ENCODE measurements around the gene TBC1D22A. TPM values are rescaled to one million over a fixed set of nuclear protein-coding genes. Genes with fewer than 3 reads are reported as not detected.

TBC1D22A gene
- total RNA-seq, 1 donor from 2014 or later: 41.0 TPM

DNA sequence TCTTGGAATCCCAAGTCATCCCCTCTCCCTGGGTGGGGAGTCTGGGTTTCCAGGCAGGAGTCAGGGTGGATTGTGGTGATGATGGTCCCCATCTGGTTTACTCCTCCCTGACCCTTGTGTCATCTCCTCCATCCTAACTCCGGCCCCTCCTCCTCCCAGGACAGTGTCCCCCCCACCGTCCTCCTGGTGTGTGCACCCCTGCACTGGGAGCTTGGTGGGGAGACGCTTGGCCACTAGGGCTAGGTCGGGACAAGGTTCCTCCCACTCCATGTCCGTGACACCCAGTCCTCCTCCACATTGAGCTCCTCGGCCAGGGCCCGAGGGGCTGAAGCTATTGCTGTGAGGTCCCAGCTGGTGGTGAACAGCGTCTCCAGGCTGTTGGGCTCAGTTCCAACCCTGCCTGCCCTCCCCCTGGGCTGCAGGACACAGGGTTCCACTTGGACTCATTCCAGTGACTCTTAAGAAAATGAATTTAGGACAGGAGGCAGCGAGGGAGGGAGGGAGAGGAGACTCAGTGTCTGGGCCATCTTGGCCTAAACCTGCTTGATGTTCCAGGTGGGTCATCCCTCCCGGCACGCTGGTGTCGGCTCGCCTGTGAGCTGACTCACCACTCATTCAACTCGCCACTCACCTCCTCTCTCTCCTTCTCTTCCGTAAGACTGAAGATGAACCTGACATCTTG, 433.2 kb downstream of the TBC1D22A start:
- intact Hi-C loops (cut with micrococcal nuclease): no loop called here
- H3K36me3 Mint-ChIP-seq (ENCODE audit: low read depth): no peaks in the 10 kb centered on the region
- no peak for DNase-seq

GRCh38 chr22:47196166-47196849, 433.9 kb downstream of the TBC1D22A start:
- no peak for DNase-seq
- intact Hi-C loops (cut with micrococcal nuclease): no loop called here
- no peaks in the 10 kb centered on the region for H3K36me3 Mint-ChIP-seq (ENCODE audit: low read depth)
- no peaks in the 10 kb centered on the region for H3K4me1 Mint-ChIP-seq
- H3K9me3 Mint-ChIP-seq: no peaks in the 10 kb centered on the region
- no peaks in the 10 kb centered on the region for H3K27me3 Mint-ChIP-seq
- no peak overlapping the region for H3K4me3 Mint-ChIP-seq
- H3K27ac Mint-ChIP-seq: no peak overlapping the region

More for the DNA sequence above, 433.2 kb downstream of the TBC1D22A start:
- no peaks in the 10 kb centered on the region for H3K9me3 Mint-ChIP-seq
- no peaks in the 10 kb centered on the region for H3K4me1 Mint-ChIP-seq
- H3K4me3 Mint-ChIP-seq: no peak overlapping the region
- H3K27ac Mint-ChIP-seq: no peak overlapping the region
- no peaks in the 10 kb centered on the region for H3K27me3 Mint-ChIP-seq

GRCh38 chr22:47196881-47197772, 434.7 kb downstream of the TBC1D22A start:
- H3K27ac Mint-ChIP-seq: no peak overlapping the region
- no peak for DNase-seq
- H3K27me3 Mint-ChIP-seq: no peaks in the 10 kb centered on the region
- no peaks in the 10 kb centered on the region for H3K9me3 Mint-ChIP-seq
- intact Hi-C loops (cut with micrococcal nuclease): no loop called here
- H3K4me1 Mint-ChIP-seq: no peaks in the 10 kb centered on the region
- no peak overlapping the region for H3K4me3 Mint-ChIP-seq
- H3K36me3 Mint-ChIP-seq (ENCODE audit: low read depth): no peaks in the 10 kb centered on the region

GRCh38 chr22:47197773-47198500, 435.5 kb downstream of the TBC1D22A start:
- Mint-ChIP-seq H3K27ac (no peak overlapping the region), H3K4me3 (no peak overlapping the region), H3K36me3 (ENCODE audit: low read depth) (no peaks in the 10 kb centered on the region), H3K27me3 (no peaks in the 10 kb centered on the region), H3K4me1 (no peaks in the 10 kb centered on the region), H3K9me3 (no peaks in the 10 kb centered on the region)
- DNase-seq: no peak
- intact Hi-C loops (cut with micrococcal nuclease): no loop called here

DNA sequence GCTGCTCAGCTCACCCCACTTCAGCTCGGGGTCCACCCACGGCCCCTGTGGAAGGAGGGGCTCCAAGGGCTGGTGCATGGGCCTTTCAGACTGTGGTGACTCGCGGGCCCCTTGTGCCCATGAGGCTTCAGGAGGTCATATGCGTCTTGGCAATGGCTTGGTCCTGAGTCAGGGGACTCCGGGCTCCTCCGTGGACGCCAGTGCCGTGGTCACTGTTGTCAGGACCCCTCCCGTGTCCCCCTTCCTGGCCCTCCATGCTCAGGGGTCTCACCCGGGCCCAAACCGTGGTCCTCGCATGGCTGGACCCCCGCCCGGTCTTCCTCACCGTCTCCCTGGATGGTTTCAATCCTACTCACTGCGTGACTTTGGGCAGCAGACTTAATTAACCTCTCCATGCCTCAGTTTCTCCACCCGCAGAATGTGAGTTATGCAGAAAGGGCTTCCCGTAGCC, 436.4 kb downstream of the TBC1D22A start:
- H3K4me3 Mint-ChIP-seq: no peak overlapping the region
- no peaks in the 10 kb centered on the region for H3K9me3 Mint-ChIP-seq
- H3K27ac Mint-ChIP-seq: no peak overlapping the region
- H3K4me1 Mint-ChIP-seq: no peaks in the 10 kb centered on the region
- intact Hi-C loops (cut with micrococcal nuclease): no loop called here
- no peaks in the 10 kb centered on the region for H3K27me3 Mint-ChIP-seq
- no peaks in the 10 kb centered on the region for H3K36me3 Mint-ChIP-seq (ENCODE audit: low read depth)
- no peak for DNase-seq

DNA sequence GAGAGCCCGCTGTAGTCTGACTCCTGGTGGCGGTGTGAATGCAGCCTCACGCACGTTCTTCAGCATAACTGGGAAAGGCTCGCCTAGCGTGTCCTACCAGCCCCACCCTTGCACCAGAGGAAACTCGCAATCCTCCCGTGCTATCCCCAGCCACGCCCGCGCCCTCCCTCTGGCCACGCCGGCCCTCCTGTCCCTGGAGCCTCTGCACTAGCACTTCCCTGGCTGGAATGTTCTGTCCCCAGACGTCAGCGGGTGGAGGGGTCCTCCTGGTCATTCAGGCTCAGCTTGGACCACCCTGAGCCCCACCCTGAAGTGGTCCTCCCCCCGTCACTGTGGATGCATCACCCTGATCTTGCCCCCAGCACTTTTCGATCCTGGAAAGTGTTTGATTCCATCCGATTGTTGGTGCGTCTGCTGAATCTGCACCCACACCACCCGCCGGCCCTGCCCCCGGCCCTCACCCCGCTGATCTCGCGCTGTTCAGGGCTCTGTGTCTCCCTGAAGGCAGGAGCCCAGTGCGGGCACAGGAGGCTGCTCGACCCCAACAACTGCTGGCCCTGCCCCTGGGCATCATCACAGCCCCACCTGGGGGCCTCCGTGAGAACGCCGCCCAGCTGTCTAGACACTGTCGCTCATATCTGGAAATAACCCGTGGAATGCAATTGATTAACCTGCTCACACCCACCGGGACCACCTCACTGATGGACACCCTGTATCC, 437.0 kb downstream of the TBC1D22A start:
- Mint-ChIP-seq H3K4me1 (no peaks in the 10 kb centered on the region), H3K4me3 (no peak overlapping the region), H3K36me3 (ENCODE audit: low read depth) (no peaks in the 10 kb centered on the region), H3K27ac (no peak overlapping the region), H3K9me3 (no peaks in the 10 kb centered on the region), H3K27me3 (no peaks in the 10 kb centered on the region)
- no peak for DNase-seq
- intact Hi-C loops (cut with micrococcal nuclease): no loop called here

DNA sequence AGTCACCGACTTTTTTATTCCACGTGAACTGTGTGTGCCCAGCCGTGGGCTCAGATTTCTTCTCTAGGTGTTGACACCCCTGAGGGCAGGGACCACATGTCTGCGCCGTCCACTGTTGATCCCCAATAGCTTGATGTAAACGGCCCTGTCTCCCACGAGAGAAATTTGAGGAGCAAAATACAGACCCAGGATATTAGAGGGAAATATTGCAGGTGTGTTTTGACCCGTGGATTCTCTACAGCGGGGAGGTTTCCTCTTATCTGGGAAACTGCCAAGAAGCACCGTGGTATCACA, 437.5 kb downstream of the TBC1D22A start:
- no peaks in the 10 kb centered on the region for H3K36me3 Mint-ChIP-seq (ENCODE audit: low read depth)
- no peaks in the 10 kb centered on the region for H3K4me1 Mint-ChIP-seq
- no peak overlapping the region for H3K4me3 Mint-ChIP-seq
- no peaks in the 10 kb centered on the region for H3K27me3 Mint-ChIP-seq
- DNase-seq: no peak
- H3K9me3 Mint-ChIP-seq: no peaks in the 10 kb centered on the region
- intact Hi-C loops (cut with micrococcal nuclease): no loop called here
- no peak overlapping the region for H3K27ac Mint-ChIP-seq

GRCh38 chr22:47200273-47201051, 438.0 kb downstream of the TBC1D22A start:
- Mint-ChIP-seq H3K4me1 (no peaks in the 10 kb centered on the region), H3K4me3 (no peak overlapping the region), H3K27ac (no peak overlapping the region), H3K27me3 (no peaks in the 10 kb centered on the region), H3K9me3 (no peaks in the 10 kb centered on the region), H3K36me3 (ENCODE audit: low read depth) (no peaks in the 10 kb centered on the region)
- intact Hi-C loops (cut with micrococcal nuclease): no loop called here
- DNase-seq: no peak

DNA sequence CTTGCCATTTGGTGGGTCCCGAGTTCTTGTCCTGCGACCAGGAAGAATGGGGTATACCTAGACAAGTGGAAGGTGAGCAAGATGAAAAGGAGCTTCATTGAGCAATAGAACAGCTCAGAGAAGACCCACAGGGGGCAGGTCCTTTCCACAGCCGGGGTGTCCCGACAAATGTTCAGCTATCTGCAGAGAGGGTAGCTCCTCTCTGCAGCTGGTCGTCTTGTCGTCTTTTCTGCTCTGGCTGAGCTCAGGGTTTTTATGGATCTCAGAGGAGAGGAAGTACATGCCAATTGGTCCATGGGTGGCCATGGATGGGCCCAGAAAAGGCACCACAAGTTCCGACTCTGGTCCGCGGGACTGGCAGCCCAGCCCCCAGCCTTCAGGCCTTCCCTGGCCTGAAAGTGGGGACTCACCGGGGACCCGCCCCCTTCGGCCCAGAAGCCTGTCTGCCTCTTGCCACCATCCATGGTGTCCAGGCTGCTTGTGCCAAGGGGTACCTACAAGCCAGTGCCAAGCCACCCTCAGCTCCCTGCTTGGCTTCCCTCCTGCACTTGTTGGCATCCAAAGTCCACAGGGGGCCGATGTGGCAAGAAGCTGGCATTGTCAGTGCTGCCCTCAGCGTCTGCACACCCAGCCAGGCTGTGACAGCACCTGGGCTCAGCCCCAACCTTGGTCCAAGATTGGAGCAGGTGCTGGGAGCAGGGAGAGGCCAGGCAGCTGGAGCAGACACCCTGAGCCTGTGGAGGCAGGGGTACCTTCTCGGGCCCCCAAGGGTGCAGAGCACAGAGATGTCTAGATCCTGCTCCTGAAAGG, 438.9 kb downstream of the TBC1D22A start:
- Mint-ChIP-seq H3K9me3 (no peaks in the 10 kb centered on the region), H3K4me3 (no peak overlapping the region), H3K27ac (no peak overlapping the region), H3K36me3 (ENCODE audit: low read depth) (no peaks in the 10 kb centered on the region), H3K27me3 (no peaks in the 10 kb centered on the region), H3K4me1 (no peaks in the 10 kb centered on the region)
- no peak for DNase-seq
- intact Hi-C loops (cut with micrococcal nuclease): no loop called here

DNA sequence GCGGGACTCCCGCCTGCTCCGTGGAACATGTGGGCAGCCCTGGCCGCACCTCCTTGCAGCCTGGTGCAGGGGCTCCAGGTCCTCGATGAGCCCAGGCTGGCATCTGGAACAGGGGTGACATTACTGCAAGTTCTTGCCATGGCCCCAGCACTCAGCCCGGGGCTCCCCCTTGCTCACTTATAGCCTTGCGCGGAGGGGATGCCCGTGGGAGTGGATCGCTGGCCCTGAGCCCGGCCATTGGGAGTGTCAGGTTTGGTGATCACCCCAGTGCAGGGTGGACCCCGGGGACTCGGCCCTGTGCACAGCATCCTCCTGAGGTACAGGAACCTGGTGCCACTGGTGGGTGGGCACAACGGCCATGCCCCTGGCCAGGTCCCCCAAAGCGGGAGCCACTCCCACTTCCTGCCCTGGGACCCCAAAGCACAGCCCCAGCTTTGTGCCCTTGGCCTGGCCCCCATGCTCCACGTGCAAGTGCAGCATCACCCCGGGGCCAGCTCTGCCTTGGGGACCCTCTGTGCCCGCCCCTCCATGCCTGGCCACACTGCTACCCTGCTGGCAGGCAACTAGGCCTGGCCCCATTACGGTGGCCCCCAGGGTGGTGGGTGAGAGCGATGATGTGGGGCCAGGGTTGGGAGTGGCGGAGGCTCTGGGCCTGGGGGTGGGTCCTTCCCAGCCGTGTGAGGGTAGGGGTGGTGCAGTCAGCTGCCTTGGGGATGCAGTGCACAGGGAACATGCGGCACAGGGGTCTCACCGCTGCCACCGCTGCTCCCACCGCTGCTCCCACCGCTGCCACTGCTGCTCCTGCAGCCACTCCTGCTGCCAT, 439.8 kb downstream of the TBC1D22A start:
- no peak for DNase-seq
- Mint-ChIP-seq H3K36me3 (ENCODE audit: low read depth) (no peaks in the 10 kb centered on the region), H3K4me3 (no peak overlapping the region), H3K27me3 (no peaks in the 10 kb centered on the region), H3K4me1 (no peaks in the 10 kb centered on the region), H3K27ac (no peak overlapping the region), H3K9me3 (no peaks in the 10 kb centered on the region)
- intact Hi-C loops (cut with micrococcal nuclease): no loop called here

GRCh38 chr22:47202819-47203553, 440.5 kb downstream of the TBC1D22A start:
- Mint-ChIP-seq H3K4me3 (no peak overlapping the region), H3K36me3 (ENCODE audit: low read depth) (no peaks in the 10 kb centered on the region), H3K27me3 (no peaks in the 10 kb centered on the region), H3K9me3 (no peaks in the 10 kb centered on the region), H3K4me1 (no peaks in the 10 kb centered on the region), H3K27ac (no peak overlapping the region)
- DNase-seq: no peak
- intact Hi-C loops (cut with micrococcal nuclease): no loop called here

All from activated CD4-positive, alpha-beta T cell treated with anti-CD3 and anti-CD28 coated beads, Interleukin-2, amount 10 ng/mL, durations not matched to agents 24 days and 14 days (primary cell).